Ammon's horn (tissue), 1 donor: ENCODE results near the gene ARHGEF7.

ENCODE experiments used
- DNase-seq: peaks from one replicate; pipeline ENCODE4 v3.0.0-alpha.2; 2016; ENCODE audit warnings: low spot score

ARHGEF7 gene

GRCh38 chr13:111347438-111347837 lies 232.3 kb downstream of the ARHGEF7 start:
- DNase-seq: no peak

GRCh38 chr13:111353508-111353907 lies 238.4 kb downstream of the ARHGEF7 start:
- DNase-seq: no peak

- DNase-seq: no peak
Measured at GRCh38 chr13:111354789-111355188, 239.7 kb downstream of the ARHGEF7 start.
